SK-N-SH treated with all-trans-retinoic acid at 6 μM for 48 hours (cell line): Measurements from ENCODE around the gene DPF3.

Source experiments
- ATAC-seq: fragments of 200-7000 bp; cut with Tn5 transposase; 3 replicates; pipeline ENCODE4 v1.9.1; 2020; ENCODE audit warnings: mild to moderate bottlenecking, moderate library complexity
- ARNTL ChIP-seq: fragments of 450-650 bp; formaldehyde crosslinking; IDR thresholded peaks from 2 replicates; pipeline ENCODE4 v1.5.0; 2020; ENCODE audit warnings: low read depth, mild to moderate bottlenecking, moderate library complexity, borderline replicate concordance
- BACH2 ChIP-seq: fragments of 250-450 bp; sonication (Bioruptor Pico); IDR thresholded peaks from 2 replicates; pipeline ENCODE4 v1.9.0; 2021; ENCODE audit warnings: mild to moderate bottlenecking, borderline replicate concordance
- CREB5 ChIP-seq: fragments of 250-450 bp; sonication (Bioruptor Pico); IDR thresholded peaks from 2 replicates; pipeline ENCODE4 v1.5.1; 2020; ENCODE audit warnings: low read depth, mild to moderate bottlenecking, moderate library complexity
- CSDC2 ChIP-seq: fragments of 250-450 bp; sonication (Bioruptor Pico); IDR thresholded peaks from 2 replicates; pipeline ENCODE4 v1.5.0; 2020; ENCODE audit warnings: mild to moderate bottlenecking, moderate library complexity
- CSRNP3 ChIP-seq: fragments of 250-450 bp; sonication (Bioruptor Pico); IDR thresholded peaks from 2 replicates; pipeline ENCODE4 v1.5.1; 2021; ENCODE audit warnings: mild to moderate bottlenecking, moderate library complexity
- GLIS3 ChIP-seq: fragments of 250-450 bp; sonication (Bioruptor Pico); IDR thresholded peaks from 2 replicates; pipeline ENCODE4 v1.5.0; 2020; ENCODE audit warnings: mild to moderate bottlenecking, moderate library complexity
- ISL1 ChIP-seq: fragments of 250-450 bp; sonication (Bioruptor Pico); IDR thresholded peaks from 2 replicates; pipeline ENCODE4 v2.1.2; 2022; ENCODE audit warnings: mild to moderate bottlenecking, moderate library complexity
- PPARA ChIP-seq: fragments of 250-450 bp; sonication (Bioruptor Pico); IDR thresholded peaks from 2 replicates; pipeline ENCODE4 v1.5.0; 2020; ENCODE audit warnings: mild to moderate bottlenecking, borderline replicate concordance
- RARB ChIP-seq: fragments of 250-450 bp; sonication (Bioruptor Pico); IDR thresholded peaks from 2 replicates; pipeline ENCODE4 v1.8.0; 2021; ENCODE audit warnings: mild to moderate bottlenecking, moderate library complexity
- TCF4 ChIP-seq: fragments of 250-450 bp; sonication (Bioruptor Pico); IDR thresholded peaks from 2 replicates; pipeline ENCODE4 v1.8.0; 2021; ENCODE audit warnings: mild to moderate bottlenecking, moderate library complexity, borderline replicate concordance
- TOX ChIP-seq: fragments of 250-450 bp; sonication (Bioruptor Pico); IDR thresholded peaks from 2 replicates; pipeline ENCODE4 v1.8.0; 2021; ENCODE audit warnings: mild to moderate bottlenecking, moderate library complexity, borderline replicate concordance
- ZC3H10 ChIP-seq: fragments of 250-450 bp; sonication (Bioruptor Pico); IDR thresholded peaks from 2 replicates; pipeline ENCODE4 v1.5.1; 2021; ENCODE audit warnings: mild to moderate bottlenecking, moderate library complexity
- ZFP3 ChIP-seq: fragments of 250-450 bp; sonication (Bioruptor Pico); IDR thresholded peaks from 2 replicates; pipeline ENCODE4 v1.5.0; 2020; ENCODE audit warnings: mild to moderate bottlenecking, moderate library complexity
- ZFP30 ChIP-seq: fragments of 450-650 bp; formaldehyde crosslinking; IDR thresholded peaks from 2 replicates; pipeline ENCODE4 v1.5.0; 2022; ENCODE audit warnings: mild to moderate bottlenecking, moderate library complexity
- ZNF70 ChIP-seq: fragments of 450-650 bp; formaldehyde crosslinking; IDR thresholded peaks from 2 replicates; pipeline ENCODE4 v1.5.0; 2020; ENCODE audit warnings: mild to moderate bottlenecking, moderate library complexity
- ZNF8 ChIP-seq: fragments of 450-650 bp; formaldehyde crosslinking; IDR thresholded peaks from 2 replicates; pipeline ENCODE4 v1.5.0; 2020; ENCODE audit warnings: mild to moderate bottlenecking, moderate library complexity
- TF ChIP-seq, protein P1 (sequence below): fragments of 250-450 bp; sonication (Bioruptor Pico); IDR thresholded peaks from 2 replicates; pipeline ENCODE4 v1.5.0; 2020; ENCODE audit warnings: mild to moderate bottlenecking, moderate library complexity
- TF ChIP-seq, protein P2 (sequence below): fragments of 250-450 bp; sonication (Bioruptor Pico); IDR thresholded peaks from 2 replicates; pipeline ENCODE4 v1.8.0; 2020; ENCODE audit warnings: mild to moderate bottlenecking, moderate library complexity, borderline replicate concordance
- TF ChIP-seq, protein P3 (sequence below): fragments of 250-450 bp; sonication (Bioruptor Pico); IDR thresholded peaks from 2 replicates; pipeline ENCODE4 v1.8.0; 2021; ENCODE audit warnings: low read depth, mild to moderate bottlenecking, moderate library complexity, borderline replicate concordance

The DPF3 gene

GRCh38 chr14:72852194-72852593, 41.7 kb downstream of the DPF3 start:
- no peak for ATAC-seq
- TF ChIP-seq TCF4 (CRISPR knock-in tag) (no peak), TOX (CRISPR knock-in tag) (no peak), ZNF8 (CRISPR knock-in tag) (no peak), ZFP30 (CRISPR knock-in tag) (no peak), GLIS3 (no peak), RARB (no peak), ZNF70 (CRISPR knock-in tag) (no peak), ISL1 (CRISPR knock-in tag) (no peak), ZC3H10 (CRISPR knock-in tag) (no peak), ZFP3 (CRISPR knock-in tag) (no peak), BACH2 (CRISPR knock-in tag) (no peak), CSDC2 (CRISPR knock-in tag) (no peak), PPARA (CRISPR knock-in tag) (no peak), CREB5 (CRISPR knock-in tag) (no peak), ARNTL (CRISPR knock-in tag) (no peak)
- TF ChIP-seq, protein P1, sequence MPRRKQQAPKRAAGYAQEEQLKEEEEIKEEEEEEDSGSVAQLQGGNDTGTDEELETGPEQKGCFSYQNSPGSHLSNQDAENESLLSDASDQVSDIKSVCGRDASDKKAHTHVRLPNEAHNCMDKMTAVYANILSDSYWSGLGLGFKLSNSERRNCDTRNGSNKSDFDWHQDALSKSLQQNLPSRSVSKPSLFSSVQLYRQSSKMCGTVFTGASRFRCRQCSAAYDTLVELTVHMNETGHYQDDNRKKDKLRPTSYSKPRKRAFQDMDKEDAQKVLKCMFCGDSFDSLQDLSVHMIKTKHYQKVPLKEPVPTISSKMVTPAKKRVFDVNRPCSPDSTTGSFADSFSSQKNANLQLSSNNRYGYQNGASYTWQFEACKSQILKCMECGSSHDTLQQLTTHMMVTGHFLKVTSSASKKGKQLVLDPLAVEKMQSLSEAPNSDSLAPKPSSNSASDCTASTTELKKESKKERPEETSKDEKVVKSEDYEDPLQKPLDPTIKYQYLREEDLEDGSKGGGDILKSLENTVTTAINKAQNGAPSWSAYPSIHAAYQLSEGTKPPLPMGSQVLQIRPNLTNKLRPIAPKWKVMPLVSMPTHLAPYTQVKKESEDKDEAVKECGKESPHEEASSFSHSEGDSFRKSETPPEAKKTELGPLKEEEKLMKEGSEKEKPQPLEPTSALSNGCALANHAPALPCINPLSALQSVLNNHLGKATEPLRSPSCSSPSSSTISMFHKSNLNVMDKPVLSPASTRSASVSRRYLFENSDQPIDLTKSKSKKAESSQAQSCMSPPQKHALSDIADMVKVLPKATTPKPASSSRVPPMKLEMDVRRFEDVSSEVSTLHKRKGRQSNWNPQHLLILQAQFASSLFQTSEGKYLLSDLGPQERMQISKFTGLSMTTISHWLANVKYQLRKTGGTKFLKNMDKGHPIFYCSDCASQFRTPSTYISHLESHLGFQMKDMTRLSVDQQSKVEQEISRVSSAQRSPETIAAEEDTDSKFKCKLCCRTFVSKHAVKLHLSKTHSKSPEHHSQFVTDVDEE (CRISPR knock-in tag), result no peak
- TF ChIP-seq, protein P2, sequence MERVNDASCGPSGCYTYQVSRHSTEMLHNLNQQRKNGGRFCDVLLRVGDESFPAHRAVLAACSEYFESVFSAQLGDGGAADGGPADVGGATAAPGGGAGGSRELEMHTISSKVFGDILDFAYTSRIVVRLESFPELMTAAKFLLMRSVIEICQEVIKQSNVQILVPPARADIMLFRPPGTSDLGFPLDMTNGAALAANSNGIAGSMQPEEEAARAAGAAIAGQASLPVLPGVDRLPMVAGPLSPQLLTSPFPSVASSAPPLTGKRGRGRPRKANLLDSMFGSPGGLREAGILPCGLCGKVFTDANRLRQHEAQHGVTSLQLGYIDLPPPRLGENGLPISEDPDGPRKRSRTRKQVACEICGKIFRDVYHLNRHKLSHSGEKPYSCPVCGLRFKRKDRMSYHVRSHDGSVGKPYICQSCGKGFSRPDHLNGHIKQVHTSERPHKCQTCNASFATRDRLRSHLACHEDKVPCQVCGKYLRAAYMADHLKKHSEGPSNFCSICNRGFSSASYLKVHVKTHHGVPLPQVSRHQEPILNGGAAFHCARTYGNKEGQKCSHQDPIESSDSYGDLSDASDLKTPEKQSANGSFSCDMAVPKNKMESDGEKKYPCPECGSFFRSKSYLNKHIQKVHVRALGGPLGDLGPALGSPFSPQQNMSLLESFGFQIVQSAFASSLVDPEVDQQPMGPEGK (CRISPR knock-in tag), result no peak
- TF ChIP-seq, protein P3, sequence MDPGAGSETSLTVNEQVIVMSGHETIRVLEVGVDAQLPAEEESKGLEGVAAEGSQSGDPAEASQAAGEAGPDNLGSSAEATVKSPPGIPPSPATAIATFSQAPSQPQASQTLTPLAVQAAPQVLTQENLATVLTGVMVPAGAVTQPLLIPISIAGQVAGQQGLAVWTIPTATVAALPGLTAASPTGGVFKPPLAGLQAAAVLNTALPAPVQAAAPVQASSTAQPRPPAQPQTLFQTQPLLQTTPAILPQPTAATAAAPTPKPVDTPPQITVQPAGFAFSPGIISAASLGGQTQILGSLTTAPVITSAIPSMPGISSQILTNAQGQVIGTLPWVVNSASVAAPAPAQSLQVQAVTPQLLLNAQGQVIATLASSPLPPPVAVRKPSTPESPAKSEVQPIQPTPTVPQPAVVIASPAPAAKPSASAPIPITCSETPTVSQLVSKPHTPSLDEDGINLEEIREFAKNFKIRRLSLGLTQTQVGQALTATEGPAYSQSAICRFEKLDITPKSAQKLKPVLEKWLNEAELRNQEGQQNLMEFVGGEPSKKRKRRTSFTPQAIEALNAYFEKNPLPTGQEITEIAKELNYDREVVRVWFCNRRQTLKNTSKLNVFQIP (CRISPR knock-in tag), result no peak
- TF ChIP-seq, all 23 proteins: peak for 0

DNA sequence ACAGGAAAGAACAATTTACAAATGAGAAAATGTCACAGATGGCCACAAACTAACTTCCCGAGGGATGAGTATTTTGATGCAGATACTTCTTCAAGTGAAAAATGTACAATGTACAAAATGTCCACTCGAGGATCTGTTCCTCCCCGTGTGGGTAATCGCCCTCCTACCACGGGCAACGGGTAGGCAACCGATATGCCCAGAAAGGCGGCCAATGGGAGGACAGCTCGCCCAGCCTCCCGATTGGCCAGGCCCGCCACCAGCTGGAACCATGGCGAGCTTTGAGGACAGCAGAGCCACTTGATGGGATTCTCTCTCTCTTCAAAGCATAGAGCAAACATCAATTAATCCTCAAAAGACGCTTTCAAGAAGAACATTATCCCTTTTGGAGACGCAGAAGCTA, 42.3 kb downstream of the DPF3 start:
- TF ChIP-seq ZC3H10 (CRISPR knock-in tag), result no peak
- no peak for TF ChIP-seq CREB5 (CRISPR knock-in tag)
- no peak for TF ChIP-seq CSRNP3 (CRISPR knock-in tag)
- no peak for TF ChIP-seq ARNTL (CRISPR knock-in tag)
- TF ChIP-seq GLIS3, result no peak
- no peak for TF ChIP-seq ZNF8 (CRISPR knock-in tag)
- TF ChIP-seq, protein P3 (CRISPR knock-in tag), result no peak
- TF ChIP-seq ISL1 (CRISPR knock-in tag), result no peak
- no peak for TF ChIP-seq ZNF70 (CRISPR knock-in tag)
- no peak for TF ChIP-seq ZFP3 (CRISPR knock-in tag)
- TF ChIP-seq, protein P1 (CRISPR knock-in tag), result no peak
- TF ChIP-seq ZFP30 (CRISPR knock-in tag), result no peak
- no peak for TF ChIP-seq TCF4 (CRISPR knock-in tag)
- TF ChIP-seq, all 23 proteins: peak for 0
- no peak for ATAC-seq
